Measurements from ENCODE around the gene TMPRSS13.

DNA sequence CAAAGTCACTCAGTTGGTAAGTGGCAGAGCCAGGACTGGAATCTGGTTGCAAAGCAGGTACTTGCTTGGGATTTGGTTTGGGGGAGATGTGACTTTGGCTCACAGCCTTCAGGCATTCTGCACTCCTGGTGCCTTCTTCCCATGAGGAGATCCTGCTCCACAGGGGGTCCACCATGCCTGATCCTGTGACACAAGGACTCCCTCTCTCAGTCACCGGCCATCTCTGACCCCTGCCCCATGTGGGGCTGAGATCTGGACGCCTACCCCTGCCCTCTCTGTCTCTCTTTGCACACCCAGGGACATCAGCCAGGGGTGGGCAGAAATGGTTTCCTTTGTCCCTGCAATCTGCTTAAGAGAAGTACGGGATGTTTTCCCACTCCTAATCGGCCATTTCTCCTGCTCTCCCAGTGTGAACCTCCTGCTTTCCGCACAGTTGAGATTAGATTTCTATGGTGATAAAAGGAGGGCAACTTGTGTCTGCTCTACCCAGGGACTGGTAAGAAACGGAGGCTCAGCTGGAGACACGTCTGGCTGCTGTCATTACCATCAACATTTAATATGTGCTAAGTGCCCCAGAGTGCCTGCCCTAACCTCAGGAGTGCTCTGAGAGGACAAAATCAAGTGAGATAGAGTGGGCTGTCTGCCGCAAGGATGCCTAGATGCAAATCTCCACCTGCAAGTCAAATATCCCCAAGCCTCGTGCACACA lies 41.6 kb downstream of the TMPRSS13 start:
- TF ChIP-seq, protein P1, sequence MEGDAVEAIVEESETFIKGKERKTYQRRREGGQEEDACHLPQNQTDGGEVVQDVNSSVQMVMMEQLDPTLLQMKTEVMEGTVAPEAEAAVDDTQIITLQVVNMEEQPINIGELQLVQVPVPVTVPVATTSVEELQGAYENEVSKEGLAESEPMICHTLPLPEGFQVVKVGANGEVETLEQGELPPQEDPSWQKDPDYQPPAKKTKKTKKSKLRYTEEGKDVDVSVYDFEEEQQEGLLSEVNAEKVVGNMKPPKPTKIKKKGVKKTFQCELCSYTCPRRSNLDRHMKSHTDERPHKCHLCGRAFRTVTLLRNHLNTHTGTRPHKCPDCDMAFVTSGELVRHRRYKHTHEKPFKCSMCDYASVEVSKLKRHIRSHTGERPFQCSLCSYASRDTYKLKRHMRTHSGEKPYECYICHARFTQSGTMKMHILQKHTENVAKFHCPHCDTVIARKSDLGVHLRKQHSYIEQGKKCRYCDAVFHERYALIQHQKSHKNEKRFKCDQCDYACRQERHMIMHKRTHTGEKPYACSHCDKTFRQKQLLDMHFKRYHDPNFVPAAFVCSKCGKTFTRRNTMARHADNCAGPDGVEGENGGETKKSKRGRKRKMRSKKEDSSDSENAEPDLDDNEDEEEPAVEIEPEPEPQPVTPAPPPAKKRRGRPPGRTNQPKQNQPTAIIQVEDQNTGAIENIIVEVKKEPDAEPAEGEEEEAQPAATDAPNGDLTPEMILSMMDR (IDR thresholded peaks at IDR 0.05) = no peak
- no peak for TF ChIP-seq ZFX (IDR thresholded peaks at IDR 0.05; ENCODE audit: borderline replicate concordance)

Measured in 22Rv1 (cell line).